Panc1 (cell line): ENCODE results near the gene FSTL5. TPM values are rescaled to one million over a fixed set of nuclear protein-coding genes. Genes with fewer than 3 reads are reported as not detected.

ENCODE experiments used
- ATAC-seq: fragments of 200-7000 bp; cut with Tn5 transposase; 2 replicates; pipeline ENCODE4 v1.9.1; 2020; ENCODE audit warnings: mild to moderate bottlenecking, moderate library complexity
- BruUV-seq: library from RNA; stranded (reverse); fragments of 400-500 nt; replicated peaks from 2 replicates; lab custom pipeline; 2021; lab: Mats Ljungman, UMichigan
- CTCF ChIA-PET: fragments of 300-600 bp; sonication (Branson Sonifier 250); formaldehyde crosslinking; loops from one replicate; lab custom pipeline; 2022; ENCODE audit warnings: antibody characterized with exemption; lab: Charles Lee
- POLR2A ChIA-PET: fragments of 300-600 bp; sonication (Branson Sonifier 250); formaldehyde crosslinking; loops from one replicate; lab custom pipeline; 2022; ENCODE audit warnings: antibody characterized with exemption; lab: Charles Lee
- DNase-seq: peaks from one replicate; pipeline ENCODE4 v3.0.0-alpha.2; 2010; ENCODE audit warnings: low read depth, low spot score
- H3K27ac ChIP-seq: 2 replicates; pipeline ENCODE4 v1.5.1; 2011; ENCODE audit warnings: mild to moderate bottlenecking, low read length, inconsistent platforms
- H3K27me3 ChIP-seq: fragments of 200-500 bp; sonication (Bioruptor generic); 2 replicates; pipeline ENCODE4 v1.6.0; 2014; ENCODE audit warnings: low read length, inconsistent platforms; ENCODE audit not compliant: control insufficient read depth, insufficient read depth
- H3K36me3 ChIP-seq: fragments of 200-500 bp; sonication (Bioruptor generic); 2 replicates; pipeline ENCODE4 v1.5.1; 2014; ENCODE audit warnings: inconsistent platforms, mild to moderate bottlenecking, low read length, moderate library complexity; ENCODE audit not compliant: control insufficient read depth, insufficient read depth
- H3K4me1 ChIP-seq: 2 replicates; pipeline ENCODE4 v1.5.1; 2011; ENCODE audit warnings: inconsistent platforms, mild to moderate bottlenecking, low read length, moderate library complexity; ENCODE audit not compliant: control insufficient read depth, insufficient read depth
- H3K4me3 ChIP-seq, 2 experiments: 2 replicates each; pipeline ENCODE4 v1.5.1; 2011 to 2012; ENCODE audit warnings: low read depth in 2 of 2, low read length in 2 of 2, mild to moderate bottlenecking in 2 of 2, inconsistent platforms in 1 of 2, moderate library complexity in 1 of 2
- H3K9me3 ChIP-seq: fragments of 200-500 bp; sonication (Bioruptor generic); 2 replicates; pipeline ENCODE4 v1.5.1; 2014; ENCODE audit warnings: low read depth, mild to moderate bottlenecking, inconsistent platforms, low read length, moderate library complexity; ENCODE audit not compliant: control insufficient read depth, insufficient read depth
- POLR2AphosphoS5 ChIP-seq: IDR thresholded peaks from 2 replicates; pipeline ENCODE4 v1.6.1; 2012; ENCODE audit warnings: mild to moderate bottlenecking, low read depth, low read length, moderate library complexity
- SIN3A ChIP-seq: IDR thresholded peaks from 2 replicates; pipeline ENCODE4 v1.6.1; 2012; ENCODE audit warnings: low read depth, mild to moderate bottlenecking, low read length, moderate library complexity, borderline replicate concordance; ENCODE audit not compliant: insufficient read depth
- TCF7L2 ChIP-seq: IDR thresholded peaks from 2 replicates; pipeline ENCODE4 v1.6.1; 2011; ENCODE audit warnings: mild to moderate bottlenecking, low read depth, low read length, inconsistent platforms
- in situ Hi-C: cut with HindIII; loops from 2 replicates; pipeline ENCODE4 v1.10.0; 2016; ENCODE audit warnings: low sequenced_read_pairs, low pct_unique_long_range_greater_than_20kb
- intact Hi-C: fragments of 100-400 bp; cut with micrococcal nuclease; formaldehyde crosslinking; loops from one replicate; pipeline ENCODE4 v1.10.0; 2022; ENCODE audit not compliant: unreplicated experiment
- total RNA-seq: library from RNA; stranded (reverse); gene quantifications from one replicate; pipeline ENCODE4 v1.2.1, GENCODE V29; 2021; ENCODE audit not compliant: unreplicated experiment
- TF ChIP-seq, protein P1 (sequence below), 2 experiments: IDR thresholded peaks; 2 replicates each; pipeline ENCODE4 v1.6.1; 2011 to 2012; ENCODE audit warnings: low read depth in 2 of 2, control low read depth in 1 of 2, low read length in 1 of 2, mild to moderate bottlenecking in 1 of 2, moderate library complexity in 1 of 2; ENCODE audit not compliant: insufficient read depth in 1 of 2
- TF ChIP-seq, protein P2 (sequence below): fragments of 450-650 bp; IDR thresholded peaks from 2 replicates; pipeline ENCODE4 v1.5.1; 2017; ENCODE audit warnings: mild to moderate bottlenecking

Gene FSTL5
- total RNA-seq, 1 experiment from 2014 or later: 0.67 TPM

DNA sequence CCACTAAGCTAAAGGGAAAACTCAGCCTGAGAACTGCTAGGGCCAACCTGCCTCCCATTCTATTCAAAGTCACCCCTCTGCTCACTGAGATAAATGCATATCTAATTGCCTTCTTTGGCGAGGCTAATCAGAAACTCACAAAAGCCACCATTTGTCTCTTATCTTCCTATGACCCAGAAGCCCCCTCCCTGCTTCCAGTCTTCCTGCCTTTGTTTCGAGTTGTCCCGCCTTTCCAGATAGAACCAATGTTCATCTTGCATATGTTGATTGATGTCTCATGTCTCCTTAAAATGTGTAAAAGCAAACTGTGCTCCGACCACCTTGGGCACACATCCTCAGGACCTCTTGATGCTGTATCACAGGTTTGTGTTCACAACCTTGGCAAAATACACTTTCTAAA is 459.8 kb downstream of the FSTL5 start:
- ChIA-PET POLR2A (no interaction called here), CTCF (no interaction called here)
- Histone ChIP-seq H3K4me1 (no peaks in the 10 kb centered on the region), H3K27me3 (no peaks in the 10 kb centered on the region), H3K4me3 (no peak overlapping the region), H3K36me3 (no peaks in the 10 kb centered on the region), H3K9me3 (no peaks in the 10 kb centered on the region), H3K27ac (no peak overlapping the region)
- in situ Hi-C loops: no loop called here
- intact Hi-C loops: no loop called here
- TF ChIP-seq TCF7L2: no peak
- TF ChIP-seq SIN3A: no peak
- TF ChIP-seq, protein P1, sequence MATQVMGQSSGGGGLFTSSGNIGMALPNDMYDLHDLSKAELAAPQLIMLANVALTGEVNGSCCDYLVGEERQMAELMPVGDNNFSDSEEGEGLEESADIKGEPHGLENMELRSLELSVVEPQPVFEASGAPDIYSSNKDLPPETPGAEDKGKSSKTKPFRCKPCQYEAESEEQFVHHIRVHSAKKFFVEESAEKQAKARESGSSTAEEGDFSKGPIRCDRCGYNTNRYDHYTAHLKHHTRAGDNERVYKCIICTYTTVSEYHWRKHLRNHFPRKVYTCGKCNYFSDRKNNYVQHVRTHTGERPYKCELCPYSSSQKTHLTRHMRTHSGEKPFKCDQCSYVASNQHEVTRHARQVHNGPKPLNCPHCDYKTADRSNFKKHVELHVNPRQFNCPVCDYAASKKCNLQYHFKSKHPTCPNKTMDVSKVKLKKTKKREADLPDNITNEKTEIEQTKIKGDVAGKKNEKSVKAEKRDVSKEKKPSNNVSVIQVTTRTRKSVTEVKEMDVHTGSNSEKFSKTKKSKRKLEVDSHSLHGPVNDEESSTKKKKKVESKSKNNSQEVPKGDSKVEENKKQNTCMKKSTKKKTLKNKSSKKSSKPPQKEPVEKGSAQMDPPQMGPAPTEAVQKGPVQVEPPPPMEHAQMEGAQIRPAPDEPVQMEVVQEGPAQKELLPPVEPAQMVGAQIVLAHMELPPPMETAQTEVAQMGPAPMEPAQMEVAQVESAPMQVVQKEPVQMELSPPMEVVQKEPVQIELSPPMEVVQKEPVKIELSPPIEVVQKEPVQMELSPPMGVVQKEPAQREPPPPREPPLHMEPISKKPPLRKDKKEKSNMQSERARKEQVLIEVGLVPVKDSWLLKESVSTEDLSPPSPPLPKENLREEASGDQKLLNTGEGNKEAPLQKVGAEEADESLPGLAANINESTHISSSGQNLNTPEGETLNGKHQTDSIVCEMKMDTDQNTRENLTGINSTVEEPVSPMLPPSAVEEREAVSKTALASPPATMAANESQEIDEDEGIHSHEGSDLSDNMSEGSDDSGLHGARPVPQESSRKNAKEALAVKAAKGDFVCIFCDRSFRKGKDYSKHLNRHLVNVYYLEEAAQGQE (IDR thresholded peaks at IDR 0.05; ENCODE audit: insufficient read depth in 1 of 2, low read depth in 2 of 2, low read length in 1 of 2): no peak
- no peak for TF ChIP-seq POLR2AphosphoS5
- TF ChIP-seq, protein P2, sequence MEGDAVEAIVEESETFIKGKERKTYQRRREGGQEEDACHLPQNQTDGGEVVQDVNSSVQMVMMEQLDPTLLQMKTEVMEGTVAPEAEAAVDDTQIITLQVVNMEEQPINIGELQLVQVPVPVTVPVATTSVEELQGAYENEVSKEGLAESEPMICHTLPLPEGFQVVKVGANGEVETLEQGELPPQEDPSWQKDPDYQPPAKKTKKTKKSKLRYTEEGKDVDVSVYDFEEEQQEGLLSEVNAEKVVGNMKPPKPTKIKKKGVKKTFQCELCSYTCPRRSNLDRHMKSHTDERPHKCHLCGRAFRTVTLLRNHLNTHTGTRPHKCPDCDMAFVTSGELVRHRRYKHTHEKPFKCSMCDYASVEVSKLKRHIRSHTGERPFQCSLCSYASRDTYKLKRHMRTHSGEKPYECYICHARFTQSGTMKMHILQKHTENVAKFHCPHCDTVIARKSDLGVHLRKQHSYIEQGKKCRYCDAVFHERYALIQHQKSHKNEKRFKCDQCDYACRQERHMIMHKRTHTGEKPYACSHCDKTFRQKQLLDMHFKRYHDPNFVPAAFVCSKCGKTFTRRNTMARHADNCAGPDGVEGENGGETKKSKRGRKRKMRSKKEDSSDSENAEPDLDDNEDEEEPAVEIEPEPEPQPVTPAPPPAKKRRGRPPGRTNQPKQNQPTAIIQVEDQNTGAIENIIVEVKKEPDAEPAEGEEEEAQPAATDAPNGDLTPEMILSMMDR: no peak
- BruUV-seq: no TSS peak
- ATAC-seq (no peak), DNase-seq (no peak)

DNA sequence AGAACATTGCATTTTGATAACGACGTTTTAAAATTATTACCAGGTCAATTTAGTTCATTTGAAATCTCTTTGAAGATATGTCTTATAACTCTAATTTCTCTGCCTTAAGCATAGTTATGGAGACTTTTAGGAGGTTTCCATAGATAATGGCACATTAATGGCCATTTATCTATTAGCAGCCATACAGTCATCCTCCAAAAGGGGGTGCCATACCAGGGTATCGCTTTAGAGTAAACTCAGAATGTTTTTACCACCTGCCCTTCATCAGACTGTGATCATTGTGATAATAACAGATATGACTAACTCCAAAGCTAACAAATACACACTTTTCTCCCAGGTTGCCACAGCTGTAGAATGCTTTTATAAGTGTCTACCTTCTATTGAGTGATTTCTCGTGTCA is 461.5 kb downstream of the FSTL5 start:
- no peak overlapping the region for H3K27ac ChIP-seq
- in situ Hi-C loops: no loop called here
- no peaks in the 10 kb centered on the region for H3K36me3 ChIP-seq
- DNase-seq (no peak), ATAC-seq (no peak)
- no TSS peak for BruUV-seq
- H3K27me3 ChIP-seq: no peaks in the 10 kb centered on the region
- intact Hi-C loops: no loop called here
- no peaks in the 10 kb centered on the region for H3K4me1 ChIP-seq
- no peaks in the 10 kb centered on the region for H3K9me3 ChIP-seq
- TF ChIP-seq SIN3A (no peak), POLR2AphosphoS5 (no peak), TCF7L2 (no peak)
- TF ChIP-seq, protein P2: no peak
- TF ChIP-seq, protein P1 (IDR thresholded peaks at IDR 0.05; ENCODE audit: insufficient read depth in 1 of 2, low read depth in 2 of 2, low read length in 1 of 2): no peak
- ChIA-PET POLR2A (no interaction called here), CTCF (no interaction called here)
- no peak overlapping the region for H3K4me3 ChIP-seq
